LNCAP (cell line): Measurements from ENCODE around the gene CHPF2.

ENCODE experiments used
- CTCF ChIP-seq: fragments of 450-650 bp; IDR thresholded peaks from 2 replicates; pipeline ENCODE4 v1.5.1; 2017; ENCODE audit warnings: mild to moderate bottlenecking

Gene CHPF2

GRCh38 chr7:151251689-151252560 is 19.6 kb downstream of the CHPF2 start:
- no peak for TF ChIP-seq CTCF

- no peak for TF ChIP-seq CTCF
These were observed 20.2 kb downstream of the CHPF2 start for GRCh38 chr7:151252561-151252835.

- TF ChIP-seq CTCF, result no peak
These were observed 20.9 kb downstream of the CHPF2 start for GRCh38 chr7:151252961-151253711.

- TF ChIP-seq CTCF, result no peak
These were observed 22.0 kb downstream of the CHPF2 start for GRCh38 chr7:151254316-151254715.

- TF ChIP-seq CTCF, result no peak
These were observed 22.6 kb downstream of the CHPF2 start for GRCh38 chr7:151254851-151255250.

GRCh38 chr7:151255390-151255789 is 23.1 kb downstream of the CHPF2 start:
- no peak for TF ChIP-seq CTCF

GRCh38 chr7:151256410-151257045 is 24.2 kb downstream of the CHPF2 start:
- no peak for TF ChIP-seq CTCF
